HCT116 (cell line): ENCODE data around the gene C16orf74. TPM values are rescaled to one million over a fixed set of nuclear protein-coding genes. Genes with fewer than 3 reads are reported as not detected.

Source experiments
- ATAC-seq: fragments of 200-7000 bp; cut with Tn5 transposase; 2 replicates; pipeline ENCODE4 v1.9.1; 2020; ENCODE audit warnings: mild to moderate bottlenecking, moderate library complexity
- BruUV-seq: library from RNA; stranded (reverse); fragments of 400-500 nt; replicated peaks from 2 replicates; lab custom pipeline; 2021; lab: Mats Ljungman, UMichigan
- CTCF ChIA-PET: fragments of 300-600 bp; sonication (Branson Sonifier 250); formaldehyde crosslinking; loops from one replicate; lab custom pipeline; 2021; ENCODE audit warnings: antibody characterized with exemption; lab: Charles Lee
- POLR2A ChIA-PET: fragments of 300-600, 350-600 bp; sonication (Branson Sonifier 250); formaldehyde crosslinking; loops from one replicate; lab custom pipeline; 2021; ENCODE audit warnings: antibody characterized with exemption; lab: Charles Lee
- RAD21 ChIA-PET, 2 experiments: fragments of 300-600 bp; sonication (Branson Sonifier 250); formaldehyde crosslinking; loops; one replicate each; lab custom pipeline; 2023; ENCODE audit warnings: low total read pairs in 2 of 2; ENCODE audit not compliant: uncharacterized antibody in 2 of 2, unreplicated experiment in 2 of 2, low non-redundant PET in 1 of 2; lab: Charles Lee
- DNase-seq: peaks from one replicate; pipeline ENCODE4 v3.0.0-alpha.2; 2010; ENCODE audit warnings: low read depth, low spot score
- H2AFZ ChIP-seq: fragments of 200-600 bp; shearing (Covaris generic), sonication (generic); 2 replicates; pipeline ENCODE4 v1.6.1; 2017; ENCODE audit warnings: low read depth, mixed run types, mixed read lengths, antibody characterized with exemption, low read length; ENCODE audit not compliant: poor library complexity, severe bottlenecking
- H3K27ac ChIP-seq: 2 replicates; pipeline ENCODE4 v1.5.1; 2012; ENCODE audit warnings: low read depth, low read length
- H3K27me3 ChIP-seq: fragments of 200-600 bp; sonication (generic); 2 replicates; pipeline ENCODE4 v1.6.1; 2016; ENCODE audit warnings: mixed run types, low read length, mixed read lengths; ENCODE audit not compliant: insufficient read depth
- H3K36me3 ChIP-seq, 2 experiments: fragments of 200-500 bp in 1 of 2; fragments of 200-600 bp in 1 of 2; sonication (Bioruptor generic) in 1 of 2; sonication (generic) in 1 of 2; 2 replicates each; pipeline versions ENCODE4 v1.5.1 to v1.6.1; 2014 to 2016; ENCODE audit warnings: low read length in 2 of 2, inconsistent platforms in 1 of 2, mixed read lengths in 1 of 2, mixed run types in 1 of 2; ENCODE audit not compliant: insufficient read depth in 2 of 2, control insufficient read depth in 1 of 2
- H3K4me1 ChIP-seq, 2 experiments: fragments of 200-600 bp in 1 of 2; sonication (generic) in 1 of 2; 2 replicates each; pipeline versions ENCODE4 v1.5.1 to v1.6.1; 2012 to 2017; ENCODE audit warnings: low read length in 2 of 2, inconsistent platforms in 1 of 2, mild to moderate bottlenecking in 1 of 2, mixed read lengths in 1 of 2, mixed run types in 1 of 2, moderate library complexity in 1 of 2; ENCODE audit not compliant: insufficient read depth in 2 of 2, control insufficient read depth in 1 of 2
- H3K4me2 ChIP-seq: fragments of 200-600 bp; sonication (generic); 2 replicates; pipeline ENCODE4 v1.6.1; 2017; ENCODE audit warnings: mixed run types, low read length, mixed read lengths
- H3K4me3 ChIP-seq, 2 experiments: fragments of 200-600 bp in 1 of 2; sonication (generic) in 1 of 2; replicated peaks in 1 of 2; 2 replicates each; pipeline ENCODE4 v1.5.1; 2011 to 2016; ENCODE audit warnings: low read length in 2 of 2, control low read depth in 1 of 2, low read depth in 1 of 2, mild to moderate bottlenecking in 1 of 2, mixed read lengths in 1 of 2, mixed run types in 1 of 2
- H3K79me2 ChIP-seq: fragments of 200-600 bp; sonication (generic); 2 replicates; pipeline ENCODE4 v1.6.1; 2017; ENCODE audit warnings: mild to moderate bottlenecking, mixed run types, low read length, moderate library complexity, mixed read lengths; ENCODE audit not compliant: insufficient read depth
- H3K9ac ChIP-seq: fragments of 200-600 bp; sonication (generic); 2 replicates; pipeline ENCODE4 v1.6.1; 2016; ENCODE audit warnings: low read length, mixed read lengths
- H3K9me2 ChIP-seq: fragments of 200-600 bp; sonication (generic), shearing (Covaris generic); 2 replicates; pipeline ENCODE4 v1.6.1; 2017; ENCODE audit warnings: mixed run types, mild to moderate bottlenecking, moderate library complexity; ENCODE audit not compliant: insufficient read depth
- H3K9me3 ChIP-seq, 2 experiments: fragments of 200-500 bp in 1 of 2; fragments of 200-600 bp in 1 of 2; sonication (Bioruptor generic) in 1 of 2; sonication (generic) in 1 of 2; 2 replicates each; pipeline ENCODE4 v1.6.1; 2014 to 2017; ENCODE audit warnings: low read length in 2 of 2, mixed read lengths in 2 of 2, inconsistent platforms in 1 of 2, low read depth in 1 of 2, mild to moderate bottlenecking in 1 of 2, mixed run types in 1 of 2, moderate library complexity in 1 of 2; ENCODE audit not compliant: control insufficient read depth in 1 of 2, insufficient read depth in 1 of 2
- H4K20me1 ChIP-seq: fragments of 200-600 bp; sonication (generic), shearing (Covaris generic); 2 replicates; pipeline ENCODE4 v1.6.1; 2017; ENCODE audit warnings: mixed run types, mild to moderate bottlenecking, moderate library complexity; ENCODE audit not compliant: insufficient read depth
- ATF3 ChIP-seq: IDR thresholded peaks from 2 replicates; pipeline ENCODE4 v1.6.1; 2012
- CBX3 ChIP-seq: IDR thresholded peaks from 2 replicates; pipeline ENCODE4 v1.6.1; 2012; ENCODE audit warnings: low read depth
- CEBPB ChIP-seq: IDR thresholded peaks from 2 replicates; pipeline ENCODE4 v1.6.1; 2012; ENCODE audit warnings: low read depth
- CTCF ChIP-seq, 3 experiments: fragments of 200-600 bp in 1 of 3; sonication (generic) in 1 of 3; IDR thresholded peaks in 2 of 3; conservative IDR thresholded peaks in 1 of 3; 2 replicates each; pipeline ENCODE4 v1.5.1; 2012 to 2017; ENCODE audit warnings: low read depth in 2 of 3, low read length in 2 of 3, antibody characterized with exemption in 1 of 3, borderline replicate concordance in 1 of 3, control low read depth in 1 of 3, mild to moderate bottlenecking in 1 of 3, mixed read lengths in 1 of 3, mixed run types in 1 of 3, moderate library complexity in 1 of 3; ENCODE audit not compliant: insufficient read depth in 1 of 3
- ELF1 ChIP-seq: IDR thresholded peaks from 2 replicates; pipeline ENCODE4 v1.6.1; 2012; ENCODE audit warnings: low read depth, borderline replicate concordance
- EZH2 ChIP-seq: fragments of 200-600 bp; sonication (generic); IDR thresholded peaks from 2 replicates; pipeline ENCODE4 v1.6.1; 2017; ENCODE audit warnings: antibody characterized with exemption, mixed run types
- FOSL1 ChIP-seq: IDR thresholded peaks from 2 replicates; pipeline ENCODE4 v1.6.1; 2012; ENCODE audit warnings: low read depth
- POLR2A ChIP-seq: IDR thresholded peaks from 2 replicates; pipeline ENCODE4 v1.7.0; 2011; ENCODE audit warnings: borderline replicate concordance; ENCODE audit not compliant: insufficient read depth, insufficient read length; ENCODE audit errors: extremely low read depth
- POLR2AphosphoS5 ChIP-seq: IDR thresholded peaks from 2 replicates; pipeline ENCODE4 v1.6.1; 2011; ENCODE audit warnings: mild to moderate bottlenecking, low read depth, low read length, moderate library complexity
- SIN3A ChIP-seq: IDR thresholded peaks from 2 replicates; pipeline ENCODE4 v1.6.1; 2012; ENCODE audit warnings: low read depth
- SP1 ChIP-seq: IDR thresholded peaks from 2 replicates; pipeline ENCODE4 v1.6.1; 2012; ENCODE audit warnings: low read depth
- TCF7L2 ChIP-seq: IDR thresholded peaks from 2 replicates; pipeline ENCODE4 v1.7.0; 2011; ENCODE audit warnings: borderline replicate concordance, inconsistent platforms; ENCODE audit not compliant: insufficient read depth, insufficient read length; ENCODE audit errors: extremely low read depth
- YY1 ChIP-seq: IDR thresholded peaks from 2 replicates; pipeline ENCODE4 v1.6.1; 2011; ENCODE audit warnings: low read length, low read depth, moderate library complexity, mild to moderate bottlenecking; ENCODE audit not compliant: insufficient replicate concordance; ENCODE audit errors: extremely low read depth
- ZBTB33 ChIP-seq: IDR thresholded peaks from 2 replicates; pipeline ENCODE4 v1.6.1; 2011; ENCODE audit warnings: mild to moderate bottlenecking, low read length, moderate library complexity; ENCODE audit not compliant: insufficient replicate concordance; ENCODE audit errors: extremely low read depth
- ZFX ChIP-seq: fragments of 450-650 bp; IDR thresholded peaks from 2 replicates; pipeline ENCODE4 v1.6.1; 2017
- ZNF274 ChIP-seq: fragments of 200-500 bp; sonication (Bioruptor generic); IDR thresholded peaks from 2 replicates; pipeline ENCODE4 v1.6.1; 2014; ENCODE audit warnings: mild to moderate bottlenecking, low read depth, low read length, inconsistent platforms
- intact Hi-C: fragments of 100-400 bp; cut with micrococcal nuclease; formaldehyde crosslinking; loops from 2 replicates; pipeline ENCODE4 v1.10.0; 2022
- total RNA-seq: library from RNA; stranded (reverse); gene quantifications from one replicate; pipeline ENCODE4 v1.2.1, GENCODE V29; 2021; ENCODE audit not compliant: unreplicated experiment

C16orf74 gene
- total RNA-seq, 1 experiment from 2014 or later, result 30.0 TPM

- Histone ChIP-seq H3K36me3 (peaks cover 0 to 14% of the 10 kb centered on the region in 2 experiments; a peak in 1 of 4 replicates), H3K4me2 (no peak overlapping the region), H4K20me1 (no peaks in the 10 kb centered on the region), H3K4me3 (no peak overlapping the region), H3K27ac (no peak overlapping the region), H3K27me3 (no peaks in the 10 kb centered on the region), H2AFZ (no peak overlapping the region), H3K9ac (no peak overlapping the region), H3K9me3 (peaks cover 6% of the 10 kb centered on the region in 2 experiments; a peak in 2 of 4 replicates), H3K79me2 (no peaks in the 10 kb centered on the region), H3K4me1 (no peaks in the 10 kb centered on the region), H3K9me2 (no peaks in the 10 kb centered on the region)
- no peak for ATAC-seq
- DNase-seq, result no peak
- RAD21 ChIA-PET, result no interaction called here
- CTCF ChIA-PET, result interaction anchor here (2.5 kb wide), 1 partner anchor 11 kb away, joined by 8 read pairs; no protein-coding TSS in a partner anchor
- no TSS peak for BruUV-seq
- TF ChIP-seq ZFX (no peak), ZBTB33 (no peak), CTCF (IDR thresholded peaks at IDR 0.05 in 2 of 3, conservative IDR thresholded peaks at IDR 0.05 in 1 of 3; ENCODE audit: borderline replicate concordance in 1 of 3, insufficient read depth in 1 of 3, low read depth in 2 of 3, low read length in 2 of 3) (no peak), POLR2AphosphoS5 (no peak), FOSL1 (no peak), SIN3A (no peak), YY1 (no peak), SP1 (no peak), ZNF274 (no peak), CBX3 (no peak), ATF3 (no peak), TCF7L2 (no peak), ELF1 (no peak), CEBPB (no peak), POLR2A (no peak), EZH2 (no peak)
- POLR2A ChIA-PET, result no interaction called here
- intact Hi-C loops, result no loop called here
These were observed 43.3 kb downstream of the C16orf74 start for GRCh38 chr16:85707528-85708095.
